AG04450 (cell line): ENCODE measurements around the gene AP2B1. TPM values are rescaled to one million over a fixed set of nuclear protein-coding genes. Genes with fewer than 3 reads are reported as not detected.

ENCODE experiments used
- CTCF ChIA-PET: fragments of 300-600, 350-600 bp; formaldehyde crosslinking; extraction: SDS; loops from one replicate; lab custom pipeline; 2022; ENCODE audit warnings: antibody characterized with exemption, inconsistent platforms; lab: Charles Lee
- POLR2A ChIA-PET: fragments of 350-600 bp; formaldehyde crosslinking; extraction: SDS; loops from one replicate; lab custom pipeline; 2021; ENCODE audit warnings: antibody characterized with exemption, inconsistent platforms; lab: Yijun Ruan, JAX
- DNase-seq: peaks from one replicate; pipeline ENCODE4 v3.0.0-alpha.2; 2011; ENCODE audit warnings: low read depth, low spot score
- H3K27ac ChIP-seq: one replicate; pipeline ENCODE4 v1.5.1; 2012; ENCODE audit warnings: low read depth, low read length, control low read depth
- H3K27me3 ChIP-seq: one replicate; pipeline ENCODE4 v1.6.0; 2012; ENCODE audit warnings: low read length; ENCODE audit not compliant: control insufficient read depth, insufficient read depth
- H3K4me3 ChIP-seq: 2 replicates; pipeline ENCODE4 v1.5.1; 2011; ENCODE audit warnings: mild to moderate bottlenecking, low read depth, low read length, control low read depth
- H3K9me3 ChIP-seq: 2 replicates; pipeline ENCODE4 v1.5.1; 2012; ENCODE audit warnings: low read length; ENCODE audit not compliant: control insufficient read depth, insufficient read depth
- polyA plus RNA-seq: library from polyadenylated mRNA; depleted of rRNA; stranded (reverse); fragments of >200 nt; gene quantifications from 2 replicates; pipeline ENCODE4 v1.2.3, GENCODE V29; 2011
- TF ChIP-seq, protein P1 (sequence below): IDR thresholded peaks from 2 replicates; pipeline ENCODE4 v1.5.1; 2011; ENCODE audit warnings: low read depth, low read length, control low read depth, inconsistent platforms

AP2B1 gene
- polyA plus RNA-seq, 1 experiment: 258 TPM

DNA sequence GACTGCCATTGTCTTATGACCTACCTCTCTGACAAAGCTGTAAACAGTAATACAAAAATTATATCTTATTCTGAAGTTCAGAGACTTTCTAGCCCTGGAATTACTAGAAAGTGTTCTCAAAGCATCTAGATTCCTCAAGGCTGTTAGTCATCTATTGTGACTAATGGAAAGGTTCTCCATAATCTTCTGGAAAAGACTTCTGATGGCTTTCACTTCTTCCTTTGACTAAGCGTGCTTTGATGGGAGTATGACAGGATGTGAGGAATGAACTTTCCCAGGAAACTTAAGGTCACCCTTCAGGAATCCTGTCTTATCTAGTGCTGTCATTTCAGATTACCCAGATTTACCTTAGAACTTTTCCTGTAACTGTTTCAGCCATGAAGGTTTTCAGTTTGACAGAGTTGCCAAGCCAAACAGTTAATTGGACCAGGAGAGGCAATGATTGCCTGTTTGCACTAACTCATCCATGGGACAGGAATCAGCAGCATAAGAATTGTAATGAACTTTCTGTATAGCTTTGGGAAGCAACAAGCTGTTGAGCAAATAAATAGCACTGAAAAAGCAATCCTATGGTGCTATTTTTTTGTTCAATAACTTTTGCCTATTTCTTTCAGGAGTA, 43.5 kb downstream of the AP2B1 start:
- H3K27me3 ChIP-seq: no peaks in the 10 kb centered on the region
- no peak overlapping the region for H3K27ac ChIP-seq
- TF ChIP-seq, protein P1, sequence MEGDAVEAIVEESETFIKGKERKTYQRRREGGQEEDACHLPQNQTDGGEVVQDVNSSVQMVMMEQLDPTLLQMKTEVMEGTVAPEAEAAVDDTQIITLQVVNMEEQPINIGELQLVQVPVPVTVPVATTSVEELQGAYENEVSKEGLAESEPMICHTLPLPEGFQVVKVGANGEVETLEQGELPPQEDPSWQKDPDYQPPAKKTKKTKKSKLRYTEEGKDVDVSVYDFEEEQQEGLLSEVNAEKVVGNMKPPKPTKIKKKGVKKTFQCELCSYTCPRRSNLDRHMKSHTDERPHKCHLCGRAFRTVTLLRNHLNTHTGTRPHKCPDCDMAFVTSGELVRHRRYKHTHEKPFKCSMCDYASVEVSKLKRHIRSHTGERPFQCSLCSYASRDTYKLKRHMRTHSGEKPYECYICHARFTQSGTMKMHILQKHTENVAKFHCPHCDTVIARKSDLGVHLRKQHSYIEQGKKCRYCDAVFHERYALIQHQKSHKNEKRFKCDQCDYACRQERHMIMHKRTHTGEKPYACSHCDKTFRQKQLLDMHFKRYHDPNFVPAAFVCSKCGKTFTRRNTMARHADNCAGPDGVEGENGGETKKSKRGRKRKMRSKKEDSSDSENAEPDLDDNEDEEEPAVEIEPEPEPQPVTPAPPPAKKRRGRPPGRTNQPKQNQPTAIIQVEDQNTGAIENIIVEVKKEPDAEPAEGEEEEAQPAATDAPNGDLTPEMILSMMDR: no peak
- no peak overlapping the region for H3K4me3 ChIP-seq
- POLR2A ChIA-PET: no interaction called here
- CTCF ChIA-PET: interaction anchor here (2.9 kb wide), 1 partner anchor 17 kb away, joined by 8 read pairs; no protein-coding TSS in a partner anchor
- no peaks in the 10 kb centered on the region for H3K9me3 ChIP-seq
- DNase-seq: no peak

DNA sequence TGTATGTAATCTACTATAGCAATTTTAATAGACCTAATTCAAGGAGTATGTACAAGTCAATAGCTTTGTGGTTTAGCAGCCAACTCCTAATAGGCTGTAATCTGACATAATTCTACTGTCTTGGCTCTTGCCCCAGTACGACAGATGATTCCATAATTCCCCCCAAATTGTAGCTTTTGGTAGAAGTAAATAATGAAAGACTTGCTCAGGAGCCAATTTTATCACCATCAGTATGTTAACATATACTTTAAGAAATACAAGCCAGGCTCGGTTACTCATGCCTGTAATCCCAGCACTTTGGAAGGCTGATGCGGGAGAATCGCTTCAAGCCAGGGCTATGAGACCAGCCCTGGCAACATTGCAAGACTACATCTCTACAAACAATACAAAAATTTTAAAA, 53.9 kb downstream of the AP2B1 start:
- H3K4me3 ChIP-seq: no peak overlapping the region
- CTCF ChIA-PET: interaction anchor here (4.0 kb wide), 1 partner anchor 106 kb away, joined by 17 read pairs; no protein-coding TSS in a partner anchor
- no peaks in the 10 kb centered on the region for H3K9me3 ChIP-seq
- POLR2A ChIA-PET: no interaction called here
- H3K27me3 ChIP-seq: no peaks in the 10 kb centered on the region
- TF ChIP-seq, protein P1: no peak
- no peak for DNase-seq
- H3K27ac ChIP-seq: no peak overlapping the region

DNA sequence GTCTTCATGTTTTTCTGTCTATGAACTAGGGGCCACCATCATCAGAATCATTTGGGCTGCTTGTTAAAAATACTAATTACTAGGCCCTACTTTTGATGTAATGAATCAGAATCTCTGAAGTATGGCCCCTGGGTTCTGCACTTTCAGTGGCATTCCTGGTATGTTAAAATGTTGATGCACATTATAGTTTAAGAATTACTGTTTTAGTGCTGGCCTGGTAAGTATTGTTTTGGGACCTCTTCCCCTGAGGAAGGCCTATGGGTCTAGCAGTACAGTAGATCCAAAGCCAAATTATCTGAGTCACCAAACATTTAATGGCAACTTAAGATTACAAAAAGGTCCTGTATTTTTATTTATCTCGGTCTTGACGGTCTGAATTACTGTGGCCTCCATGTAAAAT, 58.8 kb downstream of the AP2B1 start:
- Histone ChIP-seq H3K27me3 (no peaks in the 10 kb centered on the region), H3K27ac (no peak overlapping the region), H3K4me3 (no peak overlapping the region), H3K9me3 (no peaks in the 10 kb centered on the region)
- TF ChIP-seq, protein P1: no peak
- no peak for DNase-seq
- CTCF ChIA-PET: no interaction called here
- POLR2A ChIA-PET: no interaction called here

DNA sequence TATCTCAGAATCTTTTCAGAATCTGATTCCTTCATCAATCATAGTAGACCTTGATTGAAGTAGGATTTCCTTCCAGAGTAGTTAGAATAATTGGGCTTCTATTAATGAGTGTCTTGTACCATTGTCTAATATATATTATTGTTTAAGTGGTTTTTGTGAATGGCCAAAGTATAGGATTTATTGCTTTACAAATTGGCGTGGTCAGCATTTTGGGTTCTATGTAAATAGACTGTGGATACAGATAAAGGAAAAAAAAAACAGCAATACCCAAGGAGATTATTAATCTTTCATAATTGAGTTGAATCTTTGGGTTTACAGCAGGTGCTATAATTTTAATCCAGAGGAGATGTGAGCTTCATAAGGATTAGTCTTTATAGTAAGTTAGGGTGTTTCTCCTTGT, 64.3 kb downstream of the AP2B1 start:
- H3K27me3 ChIP-seq: no peaks in the 10 kb centered on the region
- no peaks in the 10 kb centered on the region for H3K9me3 ChIP-seq
- DNase-seq: no peak
- H3K27ac ChIP-seq: no peak overlapping the region
- no peak overlapping the region for H3K4me3 ChIP-seq
- POLR2A ChIA-PET: no interaction called here
- TF ChIP-seq, protein P1: no peak
- CTCF ChIA-PET: interaction anchor here (0.7 kb wide), 1 partner anchor 40 kb away, joined by 3 read pairs; no protein-coding TSS in a partner anchor

DNA sequence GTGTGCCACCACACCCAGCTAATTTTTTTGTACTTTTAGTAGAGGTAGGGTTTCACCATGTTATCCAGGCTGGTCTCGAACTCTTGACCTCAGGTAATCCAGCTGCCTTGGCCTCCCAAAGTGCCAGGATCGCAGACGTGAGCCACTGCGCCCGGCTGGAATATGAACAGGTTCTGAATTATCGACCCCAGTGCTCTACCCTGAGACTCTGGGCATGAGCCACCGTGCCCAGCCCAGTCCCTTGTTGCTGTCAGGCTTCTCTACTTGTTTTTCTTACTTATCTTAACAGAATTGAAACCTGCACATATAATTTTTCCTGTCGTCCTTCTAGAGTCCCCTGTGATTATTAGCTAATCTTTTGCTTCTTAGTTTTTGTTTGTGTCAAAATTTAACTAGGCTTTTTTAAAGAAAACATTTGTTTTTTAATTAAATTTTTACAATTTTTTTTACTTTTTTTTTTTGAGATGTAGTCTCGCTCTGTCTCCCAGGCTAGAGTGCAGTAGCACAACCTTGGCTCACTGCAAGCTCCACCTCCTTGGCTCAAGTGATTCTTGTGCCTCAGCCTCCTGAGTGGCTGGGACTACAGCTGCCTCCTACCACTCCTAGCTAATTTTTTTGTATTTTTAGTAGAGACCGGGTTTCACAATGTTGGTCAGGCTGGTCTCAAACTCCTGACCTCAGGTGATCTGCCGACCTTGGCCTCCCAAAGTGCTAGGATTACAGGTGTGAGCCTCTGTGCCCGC, 66.7 kb downstream of the AP2B1 start:
- DNase-seq: no peak
- ChIA-PET CTCF (interaction anchor here (0.7 to 2.0 kb wide), 2 partner anchors 40 to 196 kb away, joined by 3 to 6 read pairs; no protein-coding TSS in a partner anchor), POLR2A (no interaction called here)
- H3K27me3 ChIP-seq: no peaks in the 10 kb centered on the region
- TF ChIP-seq, protein P1: no peak
- H3K9me3 ChIP-seq: no peaks in the 10 kb centered on the region
- H3K27ac ChIP-seq: no peak overlapping the region
- no peak overlapping the region for H3K4me3 ChIP-seq
